Activated CD8-positive, alpha-beta memory T cell treated with anti-CD3 and anti-CD28 coated beads, Interleukin-2, amount 10 ng/mL, durations not matched to agents 7 days and 5 days (primary cell): ENCODE results near the gene SLX4. TPM values are rescaled to one million over a fixed set of nuclear protein-coding genes. Genes with fewer than 3 reads are reported as not detected.
"Not testable (repeated sequence)": the region's sequence is repeated elsewhere in the genome, so short reads cannot be mapped to it uniquely, and the experiment has no call there.

Experiments used
- ATAC-seq: fragments of 150-1000 bp; cut with Tn5 transposase; one replicate; pipeline ENCODE4 v1.10.0; 2021; ENCODE audit warnings: moderate library complexity
- CTCF ChIA-PET: fragments of 350-600 bp; sonication (Branson Sonifier 250); formaldehyde crosslinking; loops from one replicate; lab custom pipeline; 2021; ENCODE audit warnings: antibody characterized with exemption; lab: Charles Lee
- DNase-seq: peaks from one replicate; pipeline ENCODE4 v3.0.0-alpha.2; 2020
- H3K27ac Mint-ChIP-seq: one replicate; pipeline ENCODE4 v1.8.0; 2021; ENCODE audit warnings: mild to moderate bottlenecking, mixed read lengths
- H3K27me3 Mint-ChIP-seq: one replicate; pipeline ENCODE4 v1.8.0; 2021; ENCODE audit warnings: mixed read lengths
- H3K36me3 Mint-ChIP-seq: one replicate; pipeline ENCODE4 v1.8.0; 2021; ENCODE audit warnings: mild to moderate bottlenecking, mixed read lengths
- H3K4me1 Mint-ChIP-seq: one replicate; pipeline ENCODE4 v1.8.0; 2021; ENCODE audit warnings: mixed read lengths
- H3K4me3 Mint-ChIP-seq: one replicate; pipeline ENCODE4 v1.8.0; 2021; ENCODE audit warnings: mild to moderate bottlenecking, moderate library complexity, mixed read lengths
- H3K9me3 Mint-ChIP-seq: one replicate; pipeline ENCODE4 v1.8.0; 2022; ENCODE audit warnings: low read depth, mixed read lengths
- total RNA-seq, 2 experiments: library from RNA; stranded (reverse); gene quantifications; one replicate each; pipeline ENCODE4 v1.2.3, GENCODE V29; 2021

SLX4 gene
- total RNA-seq, 2 experiments from 2014 or later: 19.0 to 24.6 TPM

DNA sequence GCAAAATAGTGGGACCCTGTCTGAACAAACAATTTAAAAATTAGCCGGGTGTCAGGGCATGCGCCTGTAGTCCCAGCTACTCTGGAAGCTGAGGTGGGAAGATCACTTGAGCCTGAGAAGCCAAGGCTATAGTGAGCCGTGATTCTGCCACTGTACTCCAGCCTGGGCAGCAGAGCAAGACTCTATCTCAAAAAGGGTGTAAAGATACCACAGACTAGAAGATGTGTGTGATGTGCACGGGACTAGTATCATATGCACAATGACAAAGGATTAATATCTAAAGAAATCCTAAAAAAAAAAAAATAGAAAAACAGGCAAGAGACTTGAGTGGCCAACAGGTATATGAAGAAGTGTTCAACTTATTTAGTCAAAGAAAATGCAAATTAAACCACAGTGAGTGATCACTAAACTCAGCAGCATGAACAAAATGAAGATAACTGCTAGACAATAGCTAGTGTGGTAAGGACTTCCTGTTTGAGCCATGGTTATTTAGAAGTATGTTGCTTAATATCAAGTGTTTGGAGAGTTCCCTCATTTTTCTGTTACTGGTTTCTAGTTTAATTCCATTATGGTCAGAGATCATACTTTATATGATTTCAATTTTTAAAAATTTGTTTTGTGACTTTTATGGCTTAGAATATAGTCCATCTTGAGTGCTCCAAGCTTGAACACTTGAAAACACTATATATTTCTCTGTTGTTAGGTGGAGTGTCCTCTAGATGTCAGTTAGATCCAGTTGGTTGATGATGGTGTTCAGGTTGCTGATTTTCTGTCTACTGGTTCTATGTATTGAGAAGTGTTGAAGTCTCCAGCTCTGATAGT lies 14.7 kb upstream of the SLX4 start:
- peak overlapping the region; percentile 92 for H3K27ac Mint-ChIP-seq
- H3K36me3 Mint-ChIP-seq: peaks cover 5% of the 10 kb centered on the region
- CTCF ChIA-PET: interaction anchor here (0.9 to 1.4 kb wide), 14 partner anchors 11 to 628 kb away, joined by 3 to 8 read pairs (median 4); partner anchors contain the start of genes DNASE1 and SLX4
- ATAC-seq (peak; percentile 93), DNase-seq (no peak)
- H3K9me3 Mint-ChIP-seq: no peaks in the 10 kb centered on the region
- H3K4me3 Mint-ChIP-seq: peak overlapping the region; percentile 43
- no peaks in the 10 kb centered on the region for H3K27me3 Mint-ChIP-seq
- H3K4me1 Mint-ChIP-seq: peaks cover 38% of the 10 kb centered on the region

DNA sequence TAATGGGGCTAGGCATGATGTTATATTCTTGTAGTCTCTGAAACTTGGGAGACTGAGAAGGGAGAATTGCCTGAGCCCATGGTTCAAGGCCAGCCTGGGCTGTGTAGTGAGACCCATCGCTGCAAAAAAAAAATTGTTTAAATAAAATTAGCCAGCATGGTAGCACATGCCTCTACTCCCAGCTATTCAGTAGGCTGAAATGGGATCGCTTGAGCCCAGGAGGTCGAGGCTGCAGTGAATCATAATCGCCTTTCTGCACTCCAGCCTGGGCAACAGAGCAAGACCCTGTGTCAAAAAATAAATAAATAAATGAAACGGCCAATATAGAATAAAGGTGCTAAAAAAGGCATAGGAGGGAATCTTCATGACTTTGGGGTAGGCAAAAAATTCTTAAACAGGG lies 13.9 kb upstream of the SLX4 start:
- ATAC-seq: no peak
- CTCF ChIA-PET: no interaction called here
- H3K36me3 Mint-ChIP-seq: peaks cover 4% of the 10 kb centered on the region
- no peak overlapping the region for H3K4me3 Mint-ChIP-seq
- H3K9me3 Mint-ChIP-seq: no peaks in the 10 kb centered on the region
- no peaks in the 10 kb centered on the region for H3K27me3 Mint-ChIP-seq
- DNase-seq: no peak
- peak overlapping the region; percentile 92 for H3K27ac Mint-ChIP-seq
- peaks cover 38% of the 10 kb centered on the region for H3K4me1 Mint-ChIP-seq

DNA sequence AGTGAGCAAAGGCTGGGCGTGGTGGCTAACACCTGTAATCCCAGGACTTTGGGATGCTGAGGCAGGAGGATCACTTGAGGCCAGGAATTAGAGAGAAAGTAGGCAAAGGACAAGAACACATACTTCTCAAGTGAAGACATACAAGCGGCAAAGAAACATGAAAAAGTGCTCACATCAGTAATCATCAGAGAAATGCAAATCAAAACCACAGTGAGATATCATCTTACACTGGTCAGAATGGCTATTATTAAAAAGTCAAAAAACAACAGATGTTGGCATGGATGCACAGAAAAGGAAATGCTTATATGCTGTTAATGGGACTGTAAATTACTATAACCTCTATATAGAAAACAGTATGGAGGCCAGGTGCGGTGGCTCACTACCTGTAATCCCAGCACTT lies 12.2 kb upstream of the SLX4 start:
- Mint-ChIP-seq H3K36me3 (peaks cover 2% of the 10 kb centered on the region), H3K27ac (peak overlapping the region; percentile 12), H3K27me3 (no peaks in the 10 kb centered on the region), H3K4me1 (peaks cover 37% of the 10 kb centered on the region), H3K9me3 (no peaks in the 10 kb centered on the region), H3K4me3 (no peak overlapping the region)
- CTCF ChIA-PET: no interaction called here
- ATAC-seq: no peak
- no peak for DNase-seq

DNA sequence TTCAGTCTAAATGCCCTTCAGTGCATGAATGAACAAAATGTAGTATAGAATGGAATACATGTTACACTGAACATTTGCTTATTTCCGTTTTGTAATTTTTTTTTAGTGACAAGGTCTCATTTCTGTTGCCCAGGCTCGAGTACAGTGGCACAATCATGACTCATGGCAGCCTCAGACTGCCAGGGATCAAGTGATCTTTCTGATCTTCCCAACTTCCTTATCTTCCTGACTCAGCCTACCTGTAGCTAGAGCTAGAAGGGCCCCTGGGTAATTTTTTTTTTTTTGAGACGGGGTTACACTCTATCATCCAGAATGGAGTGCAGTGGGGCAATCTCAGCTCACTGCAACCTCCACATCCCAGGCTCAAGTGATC lies 7.3 kb upstream of the SLX4 start:
- no peaks in the 10 kb centered on the region for H3K9me3 Mint-ChIP-seq
- H3K36me3 Mint-ChIP-seq: peaks cover 36% of the 10 kb centered on the region
- ATAC-seq (no peak), DNase-seq (no peak)
- no peaks in the 10 kb centered on the region for H3K27me3 Mint-ChIP-seq
- peaks cover 37% of the 10 kb centered on the region for H3K4me1 Mint-ChIP-seq
- CTCF ChIA-PET: no interaction called here
- H3K4me3 Mint-ChIP-seq: no peak overlapping the region
- no peak overlapping the region for H3K27ac Mint-ChIP-seq

DNA sequence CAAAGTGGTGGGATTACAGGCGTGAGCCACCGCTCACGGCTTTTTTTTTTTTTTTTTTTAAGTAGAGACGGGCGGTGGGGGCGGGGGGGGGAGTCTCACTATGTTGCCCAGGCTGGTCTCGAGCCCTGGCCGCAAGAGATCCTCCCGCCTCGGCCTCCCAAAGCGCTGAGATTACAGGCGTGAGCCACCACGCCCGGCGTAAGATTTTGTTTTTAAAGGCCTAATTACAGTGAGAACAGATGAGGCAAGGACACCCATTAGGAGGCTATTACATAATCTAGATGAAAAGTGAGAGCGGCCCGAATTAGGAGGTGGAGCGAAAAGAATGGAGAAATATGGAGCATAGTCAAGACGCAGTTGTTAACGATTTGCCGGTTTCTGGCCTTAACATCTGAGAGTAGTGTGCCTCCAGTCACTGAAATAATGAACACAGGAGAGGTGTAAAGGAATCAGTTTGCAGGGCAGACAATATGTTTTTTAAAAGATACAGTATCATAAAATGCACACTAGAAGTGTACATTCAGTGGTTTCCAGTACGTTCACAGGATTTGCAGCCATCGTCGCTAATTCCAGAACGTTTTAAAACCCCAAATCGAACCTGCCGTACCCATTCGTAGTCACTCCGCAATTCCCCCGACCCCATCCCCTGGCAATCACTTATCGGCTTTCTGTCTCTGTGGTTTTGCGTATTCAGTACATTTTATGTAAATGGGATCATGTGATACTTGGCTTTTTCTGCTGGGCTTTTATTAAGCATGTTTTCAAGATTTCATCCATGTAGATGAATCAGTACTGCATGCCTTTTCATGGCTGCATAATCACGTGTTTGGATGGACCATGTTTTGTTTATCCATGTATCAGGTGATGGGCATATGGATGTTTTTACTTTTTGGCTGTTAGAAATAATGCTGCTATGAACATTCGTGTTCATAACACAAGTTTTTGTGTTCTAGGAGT lies 1.4 kb upstream of the SLX4 start:
- peaks cover 43% of the 10 kb centered on the region for H3K36me3 Mint-ChIP-seq
- no peaks in the 10 kb centered on the region for H3K27me3 Mint-ChIP-seq
- ATAC-seq: no peak
- DNase-seq: no peak
- H3K4me3 Mint-ChIP-seq: peak overlapping the region; percentile 97
- CTCF ChIA-PET: interaction anchor here (0.7 to 1.3 kb wide), 9 partner anchors 9 to 790 kb away, joined by 3 to 6 read pairs (median 4); partner anchors contain the start of gene DNASE1
- peak overlapping the region; percentile 97 for H3K27ac Mint-ChIP-seq
- peaks cover 51% of the 10 kb centered on the region for H3K4me1 Mint-ChIP-seq
- H3K9me3 Mint-ChIP-seq: no peaks in the 10 kb centered on the region

DNA sequence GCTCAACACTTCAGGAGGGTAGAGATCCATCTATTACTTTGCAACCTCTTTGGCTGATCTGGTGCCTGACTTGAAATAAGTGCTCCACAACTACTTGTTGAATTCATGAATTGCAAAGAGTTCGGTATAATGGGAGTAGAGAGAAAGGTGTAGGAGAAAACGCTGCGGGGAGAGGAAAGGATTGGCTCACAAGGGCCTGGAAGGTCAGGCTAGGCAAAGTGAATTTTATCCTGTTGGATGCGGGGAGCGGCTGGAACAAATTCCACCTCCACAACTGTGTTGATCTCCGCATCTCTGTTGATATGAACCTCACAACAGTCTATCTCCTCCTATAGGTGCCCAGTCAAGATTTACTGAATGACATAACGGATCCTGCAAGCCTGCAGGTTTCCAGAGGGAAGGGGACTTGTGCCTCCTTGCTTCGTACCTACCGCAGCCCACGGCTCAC lies 684 bp downstream of the SLX4 start:
- ATAC-seq: no peak

GRCh38 chr16:3609895-3610697 lies 1.3 kb downstream of the SLX4 start:
- peaks cover 44% of the 10 kb centered on the region for H3K4me1 Mint-ChIP-seq
- CTCF ChIA-PET: interaction anchor here (1.9 kb wide), 1 partner anchor 43 kb away, joined by 4 read pairs; no protein-coding TSS in a partner anchor
- no peak for DNase-seq

More for the DNA sequence above, 684 bp downstream of the SLX4 start:
- no peak for DNase-seq
- Mint-ChIP-seq H3K4me3 (peak overlapping the region; percentile 97), H3K36me3 (peaks cover 36% of the 10 kb centered on the region), H3K4me1 (peaks cover 51% of the 10 kb centered on the region), H3K27me3 (no peaks in the 10 kb centered on the region), H3K27ac (peak overlapping the region; percentile 82), H3K9me3 (no peaks in the 10 kb centered on the region)
- CTCF ChIA-PET: interaction anchor here (1.9 kb wide), 1 partner anchor 43 kb away, joined by 4 read pairs; no protein-coding TSS in a partner anchor

GRCh38 chr16:3608976-3609375 lies 2.4 kb downstream of the SLX4 start:
- not testable (repeated sequence) for DNase-seq, ATAC-seq, H3K4me3 Mint-ChIP-seq, H3K27me3 Mint-ChIP-seq, H3K9me3 Mint-ChIP-seq, H3K27ac Mint-ChIP-seq
- peaks cover 22% of the 10 kb centered on the region for H3K36me3 Mint-ChIP-seq
- CTCF ChIA-PET: interaction anchor here (1.9 kb wide), 1 partner anchor 45 kb away, joined by 4 read pairs; no protein-coding TSS in a partner anchor
- H3K4me1 Mint-ChIP-seq: peaks cover 35% of the 10 kb centered on the region

More at GRCh38 chr16:3609895-3610697, 1.3 kb downstream of the SLX4 start:
- peak overlapping the region; percentile 97 for H3K4me3 Mint-ChIP-seq
- ATAC-seq: no peak
- H3K27me3 Mint-ChIP-seq: no peaks in the 10 kb centered on the region
- H3K27ac Mint-ChIP-seq: peak overlapping the region; percentile 82
- H3K9me3 Mint-ChIP-seq: no peaks in the 10 kb centered on the region
- peaks cover 30% of the 10 kb centered on the region for H3K36me3 Mint-ChIP-seq

GRCh38 chr16:3608069-3608468 lies 3.3 kb downstream of the SLX4 start:
- Mint-ChIP-seq H3K9me3 (no peaks in the 10 kb centered on the region), H3K4me1 (peaks cover 29% of the 10 kb centered on the region), H3K27me3 (no peaks in the 10 kb centered on the region), H3K4me3 (no peak overlapping the region), H3K36me3 (peaks cover 22% of the 10 kb centered on the region), H3K27ac (no peak overlapping the region)
- DNase-seq (no peak), ATAC-seq (no peak)
- CTCF ChIA-PET: no interaction called here

DNA sequence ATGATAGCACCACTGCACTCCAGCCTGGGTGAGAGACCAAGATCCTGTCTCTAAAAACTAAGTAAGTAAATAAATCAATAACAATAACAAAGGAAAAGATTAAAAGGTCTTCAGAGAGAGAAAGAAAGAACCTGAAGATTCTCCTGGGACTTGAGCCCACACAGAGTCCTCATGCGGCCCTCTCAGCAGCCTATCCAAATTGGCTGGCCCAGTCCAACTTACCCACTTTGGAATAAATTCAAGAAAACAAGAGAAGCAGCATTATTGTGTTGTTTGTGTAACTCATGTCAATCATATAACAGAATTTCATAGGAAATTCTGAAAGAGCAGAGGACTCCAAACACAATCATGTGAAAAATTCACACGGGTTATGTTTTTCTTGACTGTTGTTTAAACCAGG lies 3.8 kb downstream of the SLX4 start:
- DNase-seq: no peak
- Mint-ChIP-seq H3K27ac (no peak overlapping the region), H3K36me3 (peaks cover 19% of the 10 kb centered on the region), H3K9me3 (no peaks in the 10 kb centered on the region), H3K4me3 (no peak overlapping the region), H3K4me1 (peaks cover 24% of the 10 kb centered on the region), H3K27me3 (no peaks in the 10 kb centered on the region)
- ATAC-seq: no peak
- CTCF ChIA-PET: no interaction called here

GRCh38 chr16:3607161-3607560 lies 4.2 kb downstream of the SLX4 start:
- no peak for ATAC-seq
- Mint-ChIP-seq H3K36me3 (peaks cover 17% of the 10 kb centered on the region), H3K4me3 (no peak overlapping the region), H3K27me3 (no peaks in the 10 kb centered on the region), H3K4me1 (peaks cover 22% of the 10 kb centered on the region), H3K9me3 (no peaks in the 10 kb centered on the region), H3K27ac (no peak overlapping the region)
- no peak for DNase-seq
- CTCF ChIA-PET: no interaction called here

DNA sequence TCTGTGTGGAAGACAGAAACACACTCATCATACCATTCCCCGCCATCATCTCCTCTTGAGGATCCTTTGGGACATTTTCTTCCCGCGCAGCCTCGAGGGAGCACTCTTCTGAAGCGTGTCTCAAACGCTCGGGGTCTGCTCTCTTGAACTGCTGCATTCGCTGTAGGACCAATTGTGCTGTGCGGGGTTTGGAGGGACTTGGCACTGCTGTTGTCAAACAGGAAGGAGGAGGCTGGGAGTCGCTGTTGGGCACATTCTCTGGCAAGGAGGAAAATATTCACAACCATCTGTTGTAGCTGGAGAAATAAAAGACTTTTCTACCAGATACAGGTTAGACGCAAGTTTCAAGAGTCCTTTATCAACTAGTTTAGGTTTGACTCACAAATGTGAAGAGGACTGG lies 5.0 kb downstream of the SLX4 start:
- peaks cover 22% of the 10 kb centered on the region for H3K36me3 Mint-ChIP-seq

More for the DNA sequence above, 5.0 kb downstream of the SLX4 start:
- ATAC-seq (no peak), DNase-seq (no peak)
- Mint-ChIP-seq H3K9me3 (no peaks in the 10 kb centered on the region), H3K4me3 (no peak overlapping the region), H3K27me3 (no peaks in the 10 kb centered on the region), H3K27ac (no peak overlapping the region), H3K4me1 (peaks cover 21% of the 10 kb centered on the region)
- CTCF ChIA-PET: interaction anchor here (0.8 kb wide), 1 partner anchor 1349 kb away, joined by 3 read pairs; no protein-coding TSS in a partner anchor
